DOHH2 (cell line): ENCODE results near the gene KRT85.

ENCODE experiments used
- H3F3A ChIP-seq: fragments of 200-600 bp; sonication (generic), shearing (Covaris generic); 2 replicates; pipeline ENCODE4 v1.6.0; 2016; ENCODE audit warnings: antibody characterized with exemption, mild to moderate bottlenecking; ENCODE audit not compliant: control insufficient read depth, insufficient read depth
- H3K27ac ChIP-seq: fragments of 200-600 bp; sonication (generic); 2 replicates; pipeline ENCODE4 v1.5.1; 2014; ENCODE audit warnings: low read depth, mild to moderate bottlenecking, low read length, moderate library complexity
- H3K27me3 ChIP-seq: fragments of 200-600 bp; sonication (generic); 2 replicates; pipeline ENCODE4 v1.6.1; 2014; ENCODE audit warnings: mild to moderate bottlenecking, low read length, mixed read lengths; ENCODE audit not compliant: control insufficient read depth
- H3K36me3 ChIP-seq: fragments of 200-600 bp; sonication (generic); 2 replicates; pipeline ENCODE4 v1.6.1; 2014; ENCODE audit warnings: mild to moderate bottlenecking, low read length, moderate library complexity, mixed read lengths; ENCODE audit not compliant: control insufficient read depth
- H3K4me1 ChIP-seq: fragments of 200-600 bp; sonication (generic); 2 replicates; pipeline ENCODE4 v1.6.1; 2014; ENCODE audit warnings: mild to moderate bottlenecking, low read length, mixed read lengths; ENCODE audit not compliant: control insufficient read depth
- H3K4me2 ChIP-seq: fragments of 200-600 bp; sonication (generic); 2 replicates; pipeline ENCODE4 v1.6.0; 2014; ENCODE audit warnings: mild to moderate bottlenecking, low read length, moderate library complexity
- H3K4me3 ChIP-seq: fragments of 200-600 bp; sonication (generic); 2 replicates; pipeline ENCODE4 v1.5.1; 2014; ENCODE audit warnings: mild to moderate bottlenecking, low read length, mixed read lengths
- H3K79me2 ChIP-seq: fragments of 200-600 bp; sonication (generic); 2 replicates; pipeline ENCODE4 v1.6.1; 2014; ENCODE audit warnings: mild to moderate bottlenecking, low read length, mixed read lengths; ENCODE audit not compliant: control insufficient read depth
- H3K9me2 ChIP-seq: fragments of 200-600 bp; sonication (generic); replicated peaks from 2 replicates; pipeline ENCODE4 v1.6.1; 2014; ENCODE audit warnings: mild to moderate bottlenecking, low read length, mixed read lengths; ENCODE audit not compliant: control insufficient read depth
- H3K9me3 ChIP-seq: fragments of 200-600 bp; sonication (generic); 2 replicates; pipeline ENCODE4 v1.6.1; 2014; ENCODE audit warnings: antibody characterized with exemption, low read length, mixed read lengths; ENCODE audit not compliant: control insufficient read depth, insufficient read depth
- H4K20me1 ChIP-seq: fragments of 200-600 bp; sonication (generic); 2 replicates; pipeline ENCODE4 v1.6.0; 2014; ENCODE audit warnings: low read depth, mild to moderate bottlenecking, antibody characterized with exemption, low read length, moderate library complexity; ENCODE audit not compliant: control insufficient read depth, insufficient read depth
- EZH2phosphoT487 ChIP-seq: fragments of 200-600 bp; sonication (generic); IDR thresholded peaks from 2 replicates; pipeline ENCODE4 v1.6.1; 2017; ENCODE audit warnings: borderline replicate concordance, mild to moderate bottlenecking, antibody characterized with exemption, low read length, moderate library complexity, mixed read lengths
- TF ChIP-seq, protein P1 (sequence below): fragments of 200-600 bp; sonication (generic); IDR thresholded peaks from one replicate; pipeline ENCODE4 v1.5.1; 2014; ENCODE audit warnings: antibody characterized with exemption, mild to moderate bottlenecking, low read depth, low read length; ENCODE audit not compliant: poor library complexity, severe bottlenecking

The KRT85 gene

DNA sequence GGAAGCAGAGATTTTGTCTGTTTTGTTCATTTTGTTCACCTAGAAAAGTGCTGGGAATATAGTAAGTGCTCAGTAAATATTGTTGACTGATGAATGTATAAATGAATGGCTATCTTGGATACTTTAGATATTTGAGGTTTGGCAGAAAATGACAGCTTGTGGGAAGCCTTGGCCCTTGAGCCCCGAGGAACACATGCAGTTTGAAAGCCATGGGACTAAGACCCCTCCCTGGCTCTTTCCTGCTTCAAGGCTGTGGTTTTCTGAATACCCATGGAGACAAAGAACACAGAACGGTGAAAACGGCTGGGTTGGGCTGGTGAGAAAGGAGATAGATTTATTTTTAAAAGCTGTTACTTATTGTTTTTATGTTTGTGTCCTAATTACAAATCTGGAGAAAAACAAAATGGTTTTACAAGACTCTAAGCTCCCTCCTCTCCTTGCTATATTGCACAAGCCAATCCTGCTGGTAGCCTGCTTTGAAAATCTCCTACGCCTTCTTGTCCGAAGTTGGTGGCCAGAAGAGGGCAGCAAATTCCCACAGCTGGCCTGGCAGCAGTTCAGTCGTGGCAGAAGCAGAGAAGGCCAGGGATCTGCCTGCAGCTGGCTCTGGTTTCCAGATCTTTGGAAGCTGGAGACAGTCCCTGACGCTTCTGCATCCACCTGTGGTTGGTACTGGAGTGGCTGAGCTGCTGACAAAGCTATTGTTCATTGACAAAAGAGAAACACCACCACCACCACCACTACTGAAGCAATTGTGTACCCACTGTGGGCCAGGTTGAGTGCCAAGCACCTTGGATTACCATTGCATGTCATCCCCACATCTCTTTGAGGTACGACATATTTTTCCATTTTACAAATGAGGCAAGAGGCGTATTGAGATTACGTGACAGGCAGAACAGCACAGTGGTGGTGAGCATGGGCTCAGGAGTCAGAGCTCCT is 5.2 kb upstream of the KRT85 start:
- Histone ChIP-seq H4K20me1 (no peaks in the 10 kb centered on the region), H3K4me2 (no peak overlapping the region), H3K4me1 (no peaks in the 10 kb centered on the region), H3K27me3 (peaks cover 7% of the 10 kb centered on the region), H3K79me2 (no peaks in the 10 kb centered on the region), H3K27ac (no peak overlapping the region), H3K4me3 (no peak overlapping the region), H3F3A (no peaks in the 10 kb centered on the region), H3K9me2 (no peaks in the 10 kb centered on the region), H3K9me3 (no peaks in the 10 kb centered on the region), H3K36me3 (no peaks in the 10 kb centered on the region)
- no peak for TF ChIP-seq EZH2phosphoT487
- TF ChIP-seq, protein P1, sequence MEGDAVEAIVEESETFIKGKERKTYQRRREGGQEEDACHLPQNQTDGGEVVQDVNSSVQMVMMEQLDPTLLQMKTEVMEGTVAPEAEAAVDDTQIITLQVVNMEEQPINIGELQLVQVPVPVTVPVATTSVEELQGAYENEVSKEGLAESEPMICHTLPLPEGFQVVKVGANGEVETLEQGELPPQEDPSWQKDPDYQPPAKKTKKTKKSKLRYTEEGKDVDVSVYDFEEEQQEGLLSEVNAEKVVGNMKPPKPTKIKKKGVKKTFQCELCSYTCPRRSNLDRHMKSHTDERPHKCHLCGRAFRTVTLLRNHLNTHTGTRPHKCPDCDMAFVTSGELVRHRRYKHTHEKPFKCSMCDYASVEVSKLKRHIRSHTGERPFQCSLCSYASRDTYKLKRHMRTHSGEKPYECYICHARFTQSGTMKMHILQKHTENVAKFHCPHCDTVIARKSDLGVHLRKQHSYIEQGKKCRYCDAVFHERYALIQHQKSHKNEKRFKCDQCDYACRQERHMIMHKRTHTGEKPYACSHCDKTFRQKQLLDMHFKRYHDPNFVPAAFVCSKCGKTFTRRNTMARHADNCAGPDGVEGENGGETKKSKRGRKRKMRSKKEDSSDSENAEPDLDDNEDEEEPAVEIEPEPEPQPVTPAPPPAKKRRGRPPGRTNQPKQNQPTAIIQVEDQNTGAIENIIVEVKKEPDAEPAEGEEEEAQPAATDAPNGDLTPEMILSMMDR: peak; percentile 58

DNA sequence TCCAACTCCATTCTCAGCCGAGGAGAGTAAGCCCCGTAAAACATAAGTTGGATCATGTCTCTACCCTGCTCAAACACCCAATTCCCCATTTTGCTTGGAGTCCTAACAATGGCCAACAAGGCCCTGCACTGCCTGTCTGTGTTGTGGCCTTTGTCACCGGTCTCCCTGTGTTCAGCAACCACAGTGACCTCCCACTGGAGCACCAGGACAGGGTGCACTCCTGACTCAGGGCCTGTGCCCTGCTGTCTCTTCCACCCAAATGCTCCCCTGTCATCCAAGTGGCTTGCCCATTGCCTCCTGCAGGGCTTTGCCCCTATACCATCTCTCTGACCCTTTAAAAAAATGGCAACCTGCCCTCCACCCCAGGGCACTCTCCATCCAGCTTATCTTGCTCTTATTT is 4.4 kb upstream of the KRT85 start:
- Histone ChIP-seq H3K9me2 (no peaks in the 10 kb centered on the region), H3K4me2 (no peak overlapping the region), H4K20me1 (no peaks in the 10 kb centered on the region), H3K4me3 (no peak overlapping the region), H3K36me3 (no peaks in the 10 kb centered on the region), H3K79me2 (no peaks in the 10 kb centered on the region), H3F3A (no peaks in the 10 kb centered on the region), H3K27me3 (peaks cover 7% of the 10 kb centered on the region), H3K4me1 (no peaks in the 10 kb centered on the region), H3K27ac (no peak overlapping the region), H3K9me3 (no peaks in the 10 kb centered on the region)
- TF ChIP-seq EZH2phosphoT487: no peak
- TF ChIP-seq, protein P1: no peak

DNA sequence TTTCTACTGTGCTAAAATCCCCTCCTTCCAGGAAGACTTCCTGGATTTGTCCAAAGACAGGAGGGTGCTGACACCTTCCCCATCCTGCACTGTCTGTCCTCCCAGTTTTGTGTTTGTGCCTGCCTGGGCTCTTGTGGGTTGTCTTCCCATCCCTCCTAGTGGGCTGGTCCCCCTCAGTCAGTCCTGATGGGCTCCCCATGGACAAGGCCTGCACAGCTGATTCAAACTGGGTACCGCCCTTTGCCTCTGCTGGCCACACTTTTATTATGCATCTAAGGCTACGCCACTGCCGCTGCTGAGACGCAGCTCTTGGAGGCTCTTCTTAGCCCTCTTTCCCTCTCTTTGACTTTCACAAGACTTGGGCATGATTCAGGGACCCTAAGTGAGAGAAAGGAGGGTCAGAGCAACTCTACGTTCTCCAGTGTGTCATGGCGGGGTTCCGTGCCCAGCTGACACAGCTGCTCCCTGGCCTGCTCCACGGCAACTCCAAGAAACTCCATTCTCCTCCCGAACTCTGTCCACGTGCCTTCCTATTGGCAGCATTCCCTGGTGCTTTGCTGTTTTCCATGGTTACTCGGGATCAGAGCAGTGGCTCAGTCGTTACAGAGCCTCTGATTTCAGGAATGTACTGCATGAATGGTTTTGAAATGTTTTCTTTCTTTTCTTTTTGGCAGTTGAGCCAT is 3.8 kb upstream of the KRT85 start:
- Histone ChIP-seq H3K4me2 (no peak overlapping the region), H3K36me3 (no peaks in the 10 kb centered on the region), H3K27ac (no peak overlapping the region), H3K27me3 (peaks cover 7% of the 10 kb centered on the region), H4K20me1 (no peaks in the 10 kb centered on the region), H3K9me2 (no peaks in the 10 kb centered on the region), H3K9me3 (no peaks in the 10 kb centered on the region), H3K4me3 (no peak overlapping the region), H3F3A (no peaks in the 10 kb centered on the region), H3K79me2 (no peaks in the 10 kb centered on the region), H3K4me1 (no peaks in the 10 kb centered on the region)
- TF ChIP-seq EZH2phosphoT487: no peak
- TF ChIP-seq, protein P1: no peak
